ENCODE results near the gene ADD1.

ADD1 gene

DNA sequence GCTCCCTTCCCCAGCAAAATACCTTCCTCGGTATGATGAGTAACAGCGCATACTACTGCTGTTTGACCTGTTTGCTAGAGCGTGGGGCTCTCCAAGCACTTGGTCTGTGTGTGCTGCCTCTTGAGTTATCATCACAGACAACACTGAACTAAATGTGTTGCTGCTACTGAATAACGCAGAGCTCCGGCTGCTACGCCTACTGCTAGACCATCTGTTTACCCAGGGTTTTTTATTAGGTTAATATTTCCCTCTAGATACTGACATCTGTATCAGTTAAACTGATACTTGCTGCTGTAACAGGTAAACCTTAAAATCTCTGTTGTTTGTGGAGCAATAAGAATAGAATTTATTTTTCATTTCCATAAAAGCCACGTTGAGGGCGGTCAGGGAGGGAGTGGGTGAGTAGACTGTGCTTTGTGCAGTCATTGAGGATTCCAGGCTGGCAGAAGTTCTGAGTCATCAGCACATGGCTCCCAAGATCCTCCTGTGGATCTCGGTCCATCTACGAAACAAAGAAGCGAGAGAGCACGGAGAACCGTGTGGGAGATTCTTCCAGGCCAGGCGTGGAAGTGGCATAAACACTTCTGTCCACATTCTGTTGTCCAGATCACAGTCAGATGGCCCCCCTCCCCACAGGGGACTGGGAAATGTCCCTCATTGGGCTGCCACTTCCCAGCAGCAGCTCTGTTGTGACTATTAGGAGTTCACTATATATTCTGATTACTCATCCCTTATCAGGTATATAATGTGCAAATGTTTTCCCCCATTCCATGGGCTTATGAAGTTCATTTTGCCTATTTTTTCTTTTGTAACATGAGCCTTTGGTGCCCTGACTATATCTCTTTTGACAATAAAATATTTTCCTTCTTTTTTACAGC, 133.8 kb downstream of the ADD1 start:
- Histone ChIP-seq H3K4me3 (ENCODE audit: low read length) (no peak overlapping the region), H3K27ac (ENCODE audit: low read length) (no peak overlapping the region), H3K9ac (ENCODE audit: low read depth, low read length) (no peak overlapping the region)

More for the DNA sequence above, 133.8 kb downstream of the ADD1 start:
- H3K9me3 ChIP-seq (ENCODE audit: insufficient read depth, low read depth, low read length) = peaks cover 15% of the 10 kb centered on the region
- H3K4me1 ChIP-seq (ENCODE audit: insufficient read depth, low read length) = no peaks in the 10 kb centered on the region; the same call in 1 of the 2 replicates
- H3K36me3 ChIP-seq (ENCODE audit: insufficient read depth, low read depth, low read length) = no peaks in the 10 kb centered on the region
- H3K27me3 ChIP-seq (ENCODE audit: insufficient read depth, low read length) = no peaks in the 10 kb centered on the region
